DOHH2 (cell line): Measurements from ENCODE around the gene RANBP3.

Experiments
- H3F3A ChIP-seq: fragments of 200-600 bp; sonication (generic), shearing (Covaris generic); 2 replicates; pipeline ENCODE4 v1.6.0; 2016; ENCODE audit warnings: antibody characterized with exemption, mild to moderate bottlenecking; ENCODE audit not compliant: control insufficient read depth, insufficient read depth
- H3K27ac ChIP-seq: fragments of 200-600 bp; sonication (generic); 2 replicates; pipeline ENCODE4 v1.5.1; 2014; ENCODE audit warnings: low read depth, mild to moderate bottlenecking, low read length, moderate library complexity
- H3K27me3 ChIP-seq: fragments of 200-600 bp; sonication (generic); 2 replicates; pipeline ENCODE4 v1.6.1; 2014; ENCODE audit warnings: mild to moderate bottlenecking, low read length, mixed read lengths; ENCODE audit not compliant: control insufficient read depth
- H3K36me3 ChIP-seq: fragments of 200-600 bp; sonication (generic); 2 replicates; pipeline ENCODE4 v1.6.1; 2014; ENCODE audit warnings: mild to moderate bottlenecking, low read length, moderate library complexity, mixed read lengths; ENCODE audit not compliant: control insufficient read depth
- H3K4me1 ChIP-seq: fragments of 200-600 bp; sonication (generic); 2 replicates; pipeline ENCODE4 v1.6.1; 2014; ENCODE audit warnings: mild to moderate bottlenecking, low read length, mixed read lengths; ENCODE audit not compliant: control insufficient read depth
- H3K4me2 ChIP-seq: fragments of 200-600 bp; sonication (generic); 2 replicates; pipeline ENCODE4 v1.6.0; 2014; ENCODE audit warnings: mild to moderate bottlenecking, low read length, moderate library complexity
- H3K4me3 ChIP-seq: fragments of 200-600 bp; sonication (generic); 2 replicates; pipeline ENCODE4 v1.5.1; 2014; ENCODE audit warnings: mild to moderate bottlenecking, low read length, mixed read lengths
- H3K79me2 ChIP-seq: fragments of 200-600 bp; sonication (generic); 2 replicates; pipeline ENCODE4 v1.6.1; 2014; ENCODE audit warnings: mild to moderate bottlenecking, low read length, mixed read lengths; ENCODE audit not compliant: control insufficient read depth
- H3K9me2 ChIP-seq: fragments of 200-600 bp; sonication (generic); replicated peaks from 2 replicates; pipeline ENCODE4 v1.6.1; 2014; ENCODE audit warnings: mild to moderate bottlenecking, low read length, mixed read lengths; ENCODE audit not compliant: control insufficient read depth
- H3K9me3 ChIP-seq: fragments of 200-600 bp; sonication (generic); 2 replicates; pipeline ENCODE4 v1.6.1; 2014; ENCODE audit warnings: antibody characterized with exemption, low read length, mixed read lengths; ENCODE audit not compliant: control insufficient read depth, insufficient read depth
- H4K20me1 ChIP-seq: fragments of 200-600 bp; sonication (generic); 2 replicates; pipeline ENCODE4 v1.6.0; 2014; ENCODE audit warnings: low read depth, mild to moderate bottlenecking, antibody characterized with exemption, low read length, moderate library complexity; ENCODE audit not compliant: control insufficient read depth, insufficient read depth
- EZH2phosphoT487 ChIP-seq: fragments of 200-600 bp; sonication (generic); IDR thresholded peaks from 2 replicates; pipeline ENCODE4 v1.6.1; 2017; ENCODE audit warnings: borderline replicate concordance, mild to moderate bottlenecking, antibody characterized with exemption, low read length, moderate library complexity, mixed read lengths
- TF ChIP-seq, protein P1 (sequence below): fragments of 200-600 bp; sonication (generic); IDR thresholded peaks from one replicate; pipeline ENCODE4 v1.5.1; 2014; ENCODE audit warnings: antibody characterized with exemption, mild to moderate bottlenecking, low read depth, low read length; ENCODE audit not compliant: poor library complexity, severe bottlenecking

The RANBP3 gene

DNA sequence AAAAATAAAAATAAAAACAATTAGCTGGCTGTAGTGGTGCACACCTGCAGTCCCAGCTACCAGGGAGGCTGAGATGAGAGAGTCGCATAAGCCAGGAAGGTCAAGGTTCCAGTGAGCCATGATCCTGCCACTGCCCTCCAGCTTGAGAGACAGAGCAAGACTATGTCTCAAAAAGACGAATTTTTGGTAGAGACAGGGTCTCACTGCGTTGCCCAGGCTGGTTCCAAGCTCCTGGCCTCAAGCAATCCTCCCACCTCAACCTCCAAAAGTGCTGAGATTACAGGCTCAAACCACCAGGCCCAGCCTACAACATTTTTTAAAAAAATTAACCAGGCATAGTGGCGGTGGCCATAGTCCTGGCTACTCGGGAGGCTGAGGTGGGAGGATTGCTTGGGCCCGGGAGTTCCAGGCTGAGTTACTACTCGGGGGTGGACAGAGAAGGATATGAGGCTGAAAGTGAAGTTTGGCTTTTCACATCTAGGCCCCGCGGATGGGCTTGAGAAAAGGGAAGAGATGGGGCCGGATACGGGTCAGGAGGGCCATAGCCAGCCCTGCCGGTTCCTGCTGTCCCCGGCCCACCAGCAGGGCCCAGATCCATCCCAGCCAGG, 84.5 kb downstream of the RANBP3 start:
- Histone ChIP-seq H3K4me1 (no peaks in the 10 kb centered on the region), H3K36me3 (peaks cover 20% of the 10 kb centered on the region), H3K79me2 (peaks cover 11% of the 10 kb centered on the region), H3K9me3 (no peaks in the 10 kb centered on the region), H3K27ac (no peak overlapping the region), H4K20me1 (no peaks in the 10 kb centered on the region), H3K9me2 (no peaks in the 10 kb centered on the region), H3K4me3 (no peak overlapping the region), H3F3A (0 out of 2 replicates have a peak, but pooled peaks cover 5% of the 10 kb centered on the region), H3K4me2 (no peak overlapping the region), H3K27me3 (peaks cover 3% of the 10 kb centered on the region)
- TF ChIP-seq EZH2phosphoT487, result no peak
- TF ChIP-seq, protein P1, sequence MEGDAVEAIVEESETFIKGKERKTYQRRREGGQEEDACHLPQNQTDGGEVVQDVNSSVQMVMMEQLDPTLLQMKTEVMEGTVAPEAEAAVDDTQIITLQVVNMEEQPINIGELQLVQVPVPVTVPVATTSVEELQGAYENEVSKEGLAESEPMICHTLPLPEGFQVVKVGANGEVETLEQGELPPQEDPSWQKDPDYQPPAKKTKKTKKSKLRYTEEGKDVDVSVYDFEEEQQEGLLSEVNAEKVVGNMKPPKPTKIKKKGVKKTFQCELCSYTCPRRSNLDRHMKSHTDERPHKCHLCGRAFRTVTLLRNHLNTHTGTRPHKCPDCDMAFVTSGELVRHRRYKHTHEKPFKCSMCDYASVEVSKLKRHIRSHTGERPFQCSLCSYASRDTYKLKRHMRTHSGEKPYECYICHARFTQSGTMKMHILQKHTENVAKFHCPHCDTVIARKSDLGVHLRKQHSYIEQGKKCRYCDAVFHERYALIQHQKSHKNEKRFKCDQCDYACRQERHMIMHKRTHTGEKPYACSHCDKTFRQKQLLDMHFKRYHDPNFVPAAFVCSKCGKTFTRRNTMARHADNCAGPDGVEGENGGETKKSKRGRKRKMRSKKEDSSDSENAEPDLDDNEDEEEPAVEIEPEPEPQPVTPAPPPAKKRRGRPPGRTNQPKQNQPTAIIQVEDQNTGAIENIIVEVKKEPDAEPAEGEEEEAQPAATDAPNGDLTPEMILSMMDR, result no peak

DNA sequence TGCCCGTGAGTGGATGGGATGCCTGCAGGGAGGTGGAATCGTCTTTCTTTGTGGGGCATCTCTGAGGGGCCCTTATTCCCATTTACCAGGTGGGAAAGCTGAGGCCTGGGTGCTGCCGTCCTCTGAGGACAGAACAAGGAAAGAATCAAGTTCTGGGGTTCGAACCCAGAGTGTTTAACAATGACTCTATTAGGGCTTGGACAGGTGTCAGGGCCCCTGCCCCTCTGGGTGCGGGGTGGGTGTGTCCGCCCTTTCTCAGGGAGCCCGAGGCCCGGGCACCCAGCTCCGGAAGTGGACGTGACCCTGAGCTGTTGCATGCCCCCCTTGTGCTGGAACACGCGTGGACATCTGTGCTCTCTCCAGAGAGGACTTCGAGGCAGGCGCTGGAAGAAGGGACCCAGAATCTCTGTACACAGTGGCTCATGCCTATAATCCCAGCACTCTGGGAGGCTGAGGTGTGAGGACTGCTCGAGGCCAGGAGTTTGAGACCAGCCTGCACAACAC, 85.1 kb downstream of the RANBP3 start:
- Histone ChIP-seq H3K9me3 (no peaks in the 10 kb centered on the region), H3K4me2 (no peak overlapping the region), H3K36me3 (peaks cover 20% of the 10 kb centered on the region), H3K9me2 (no peaks in the 10 kb centered on the region), H3K79me2 (peaks cover 6% of the 10 kb centered on the region), H3F3A (0 out of 2 replicates have a peak, but pooled peaks cover 5% of the 10 kb centered on the region), H3K27ac (no peak overlapping the region), H4K20me1 (no peaks in the 10 kb centered on the region), H3K27me3 (peaks cover 3% of the 10 kb centered on the region), H3K4me1 (no peaks in the 10 kb centered on the region), H3K4me3 (no peak overlapping the region)
- TF ChIP-seq, protein P1, result no peak
- no peak for TF ChIP-seq EZH2phosphoT487

GRCh38 chr19:5891938-5892771, 85.8 kb downstream of the RANBP3 start:
- Histone ChIP-seq H3K4me1 (no peaks in the 10 kb centered on the region), H4K20me1 (no peaks in the 10 kb centered on the region), H3K4me2 (no peak overlapping the region), H3K36me3 (peaks cover 20% of the 10 kb centered on the region), H3K27ac (no peak overlapping the region), H3K9me3 (no peaks in the 10 kb centered on the region), H3F3A (0 out of 2 replicates have a peak, but pooled peaks cover 5% of the 10 kb centered on the region), H3K27me3 (peaks cover 3% of the 10 kb centered on the region), H3K9me2 (no peaks in the 10 kb centered on the region), H3K79me2 (no peaks in the 10 kb centered on the region), H3K4me3 (no peak overlapping the region)
- TF ChIP-seq, protein P1, result peak; percentile 67
- no peak for TF ChIP-seq EZH2phosphoT487
